GM12878 (cell line): ENCODE measurements around the gene THBS1.

ENCODE experiments used
- ATF7 ChIP-seq: fragments of 450-650 bp; IDR thresholded peaks from 2 replicates; pipeline ENCODE4 v1.6.1; 2016; ENCODE audit warnings: low read depth, mild to moderate bottlenecking
- GABPA ChIP-seq: IDR thresholded peaks from 2 replicates; pipeline ENCODE4 v1.6.1; 2014; ENCODE audit warnings: antibody characterized with exemption, low read depth, mild to moderate bottlenecking, inconsistent platforms
- JUND ChIP-seq: IDR thresholded peaks from 2 replicates; pipeline ENCODE4 v1.6.1; 2012; ENCODE audit warnings: low read depth, mild to moderate bottlenecking, low read length, improper control_type of control experiment, moderate library complexity
- RB1 ChIP-seq: fragments of 450-650 bp; formaldehyde crosslinking; IDR thresholded peaks from 2 replicates; pipeline ENCODE4 v1.6.1; 2017; ENCODE audit warnings: mild to moderate bottlenecking, borderline replicate concordance
- SP1 ChIP-seq: IDR thresholded peaks from one replicate; pipeline ENCODE4 v1.6.1; 2011; ENCODE audit warnings: low read depth, low read length
- SUPT20H ChIP-seq: IDR thresholded peaks from 2 replicates; pipeline ENCODE4 v1.6.1; 2011; ENCODE audit warnings: low read depth, mild to moderate bottlenecking, low read length, moderate library complexity, borderline replicate concordance; ENCODE audit not compliant: control insufficient read depth
- YY1 ChIP-seq: IDR thresholded peaks from 2 replicates; pipeline ENCODE4 v1.6.1; 2011; ENCODE audit warnings: low read depth, mild to moderate bottlenecking, low read length
- ZNF622 ChIP-seq: fragments of 450-650 bp; IDR thresholded peaks from 2 replicates; pipeline ENCODE4 v1.6.1; 2017; ENCODE audit warnings: mild to moderate bottlenecking, inconsistent platforms
- TF ChIP-seq, protein P1 (sequence below), 3 experiments: IDR thresholded peaks in 2 of 3; conservative IDR thresholded peaks in 1 of 3; 2 replicates each; pipeline ENCODE4 v1.5.1; 2011; ENCODE audit warnings: low read depth in 3 of 3, low read length in 3 of 3, mild to moderate bottlenecking in 3 of 3, control low read depth in 2 of 3, moderate library complexity in 2 of 3, inconsistent platforms in 1 of 3, mixed read lengths in 1 of 3; ENCODE audit not compliant: control insufficient read depth in 2 of 3, insufficient read depth in 1 of 3; ENCODE audit errors: extremely low read depth in 1 of 3
- TF ChIP-seq, protein P2 (sequence below): IDR thresholded peaks from 2 replicates; pipeline ENCODE4 v1.6.1; 2011; ENCODE audit warnings: low read depth, mild to moderate bottlenecking, low read length, moderate library complexity, borderline replicate concordance; ENCODE audit errors: extremely low read depth
- TF ChIP-seq, protein P3 (sequence below): fragments of 450-650 bp; IDR thresholded peaks from 2 replicates; pipeline ENCODE4 v1.6.1; 2018; ENCODE audit warnings: mild to moderate bottlenecking, low read depth, moderate library complexity; ENCODE audit not compliant: partially characterized antibody
- TF ChIP-seq, protein P4 (sequence below): IDR thresholded peaks from 2 replicates; pipeline ENCODE4 v1.6.1; 2012; ENCODE audit warnings: mild to moderate bottlenecking, low read depth, low read length
- TF ChIP-seq, protein P5 (sequence below): fragments of 450-650 bp; IDR thresholded peaks from 2 replicates; pipeline ENCODE4 v1.6.1; 2017; ENCODE audit warnings: mild to moderate bottlenecking

DNA sequence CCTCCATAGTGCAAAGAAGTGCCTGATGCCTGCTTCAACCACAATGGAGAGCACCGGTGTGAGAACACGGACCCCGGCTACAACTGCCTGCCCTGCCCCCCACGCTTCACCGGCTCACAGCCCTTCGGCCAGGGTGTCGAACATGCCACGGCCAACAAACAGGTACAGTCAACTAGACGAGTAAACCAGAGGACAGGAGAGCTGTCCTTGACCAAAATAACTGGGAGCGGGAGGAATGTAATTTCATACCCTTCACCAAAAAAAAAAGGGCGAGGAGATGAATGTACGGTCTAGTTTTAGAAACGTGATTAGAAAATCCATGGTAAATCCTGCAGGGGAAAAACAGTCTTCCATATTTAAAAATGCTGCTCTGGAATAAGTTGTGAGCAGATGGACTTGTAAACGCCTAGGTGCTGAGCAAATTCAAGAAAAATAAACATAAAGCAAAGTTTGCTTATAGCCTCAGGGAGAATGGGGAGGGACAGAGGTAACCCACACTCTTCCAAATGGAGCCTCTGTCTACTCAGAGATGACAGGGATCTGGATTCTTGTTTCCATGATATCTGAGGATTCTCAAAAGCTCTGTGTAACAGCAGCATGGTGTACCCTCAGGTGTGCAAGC lies 8.4 kb downstream of the THBS1 start:
- TF ChIP-seq SUPT20H: no peak
- TF ChIP-seq, protein P1, sequence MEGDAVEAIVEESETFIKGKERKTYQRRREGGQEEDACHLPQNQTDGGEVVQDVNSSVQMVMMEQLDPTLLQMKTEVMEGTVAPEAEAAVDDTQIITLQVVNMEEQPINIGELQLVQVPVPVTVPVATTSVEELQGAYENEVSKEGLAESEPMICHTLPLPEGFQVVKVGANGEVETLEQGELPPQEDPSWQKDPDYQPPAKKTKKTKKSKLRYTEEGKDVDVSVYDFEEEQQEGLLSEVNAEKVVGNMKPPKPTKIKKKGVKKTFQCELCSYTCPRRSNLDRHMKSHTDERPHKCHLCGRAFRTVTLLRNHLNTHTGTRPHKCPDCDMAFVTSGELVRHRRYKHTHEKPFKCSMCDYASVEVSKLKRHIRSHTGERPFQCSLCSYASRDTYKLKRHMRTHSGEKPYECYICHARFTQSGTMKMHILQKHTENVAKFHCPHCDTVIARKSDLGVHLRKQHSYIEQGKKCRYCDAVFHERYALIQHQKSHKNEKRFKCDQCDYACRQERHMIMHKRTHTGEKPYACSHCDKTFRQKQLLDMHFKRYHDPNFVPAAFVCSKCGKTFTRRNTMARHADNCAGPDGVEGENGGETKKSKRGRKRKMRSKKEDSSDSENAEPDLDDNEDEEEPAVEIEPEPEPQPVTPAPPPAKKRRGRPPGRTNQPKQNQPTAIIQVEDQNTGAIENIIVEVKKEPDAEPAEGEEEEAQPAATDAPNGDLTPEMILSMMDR (IDR thresholded peaks at IDR 0.05 in 2 of 3, conservative IDR thresholded peaks at IDR 0.05 in 1 of 3; ENCODE audit: control insufficient read depth in 2 of 3, extremely low read depth in 1 of 3, insufficient read depth in 1 of 3, low read depth in 3 of 3, low read length in 3 of 3): no peak
- TF ChIP-seq JUND: no peak
- TF ChIP-seq, protein P2, sequence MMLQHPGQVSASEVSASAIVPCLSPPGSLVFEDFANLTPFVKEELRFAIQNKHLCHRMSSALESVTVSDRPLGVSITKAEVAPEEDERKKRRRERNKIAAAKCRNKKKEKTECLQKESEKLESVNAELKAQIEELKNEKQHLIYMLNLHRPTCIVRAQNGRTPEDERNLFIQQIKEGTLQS: no peak
- no peak for TF ChIP-seq ZNF622
- TF ChIP-seq ATF7: no peak
- TF ChIP-seq SP1: no peak
- no peak for TF ChIP-seq YY1
- no peak for TF ChIP-seq GABPA
- TF ChIP-seq, protein P3, sequence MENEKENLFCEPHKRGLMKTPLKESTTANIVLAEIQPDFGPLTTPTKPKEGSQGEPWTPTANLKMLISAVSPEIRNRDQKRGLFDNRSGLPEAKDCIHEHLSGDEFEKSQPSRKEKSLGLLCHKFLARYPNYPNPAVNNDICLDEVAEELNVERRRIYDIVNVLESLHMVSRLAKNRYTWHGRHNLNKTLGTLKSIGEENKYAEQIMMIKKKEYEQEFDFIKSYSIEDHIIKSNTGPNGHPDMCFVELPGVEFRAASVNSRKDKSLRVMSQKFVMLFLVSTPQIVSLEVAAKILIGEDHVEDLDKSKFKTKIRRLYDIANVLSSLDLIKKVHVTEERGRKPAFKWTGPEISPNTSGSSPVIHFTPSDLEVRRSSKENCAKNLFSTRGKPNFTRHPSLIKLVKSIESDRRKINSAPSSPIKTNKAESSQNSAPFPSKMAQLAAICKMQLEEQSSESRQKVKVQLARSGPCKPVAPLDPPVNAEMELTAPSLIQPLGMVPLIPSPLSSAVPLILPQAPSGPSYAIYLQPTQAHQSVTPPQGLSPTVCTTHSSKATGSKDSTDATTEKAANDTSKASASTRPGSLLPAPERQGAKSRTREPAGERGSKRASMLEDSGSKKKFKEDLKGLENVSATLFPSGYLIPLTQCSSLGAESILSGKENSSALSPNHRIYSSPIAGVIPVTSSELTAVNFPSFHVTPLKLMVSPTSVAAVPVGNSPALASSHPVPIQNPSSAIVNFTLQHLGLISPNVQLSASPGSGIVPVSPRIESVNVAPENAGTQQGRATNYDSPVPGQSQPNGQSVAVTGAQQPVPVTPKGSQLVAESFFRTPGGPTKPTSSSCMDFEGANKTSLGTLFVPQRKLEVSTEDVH: no peak
- TF ChIP-seq RB1: no peak
- TF ChIP-seq, protein P4, sequence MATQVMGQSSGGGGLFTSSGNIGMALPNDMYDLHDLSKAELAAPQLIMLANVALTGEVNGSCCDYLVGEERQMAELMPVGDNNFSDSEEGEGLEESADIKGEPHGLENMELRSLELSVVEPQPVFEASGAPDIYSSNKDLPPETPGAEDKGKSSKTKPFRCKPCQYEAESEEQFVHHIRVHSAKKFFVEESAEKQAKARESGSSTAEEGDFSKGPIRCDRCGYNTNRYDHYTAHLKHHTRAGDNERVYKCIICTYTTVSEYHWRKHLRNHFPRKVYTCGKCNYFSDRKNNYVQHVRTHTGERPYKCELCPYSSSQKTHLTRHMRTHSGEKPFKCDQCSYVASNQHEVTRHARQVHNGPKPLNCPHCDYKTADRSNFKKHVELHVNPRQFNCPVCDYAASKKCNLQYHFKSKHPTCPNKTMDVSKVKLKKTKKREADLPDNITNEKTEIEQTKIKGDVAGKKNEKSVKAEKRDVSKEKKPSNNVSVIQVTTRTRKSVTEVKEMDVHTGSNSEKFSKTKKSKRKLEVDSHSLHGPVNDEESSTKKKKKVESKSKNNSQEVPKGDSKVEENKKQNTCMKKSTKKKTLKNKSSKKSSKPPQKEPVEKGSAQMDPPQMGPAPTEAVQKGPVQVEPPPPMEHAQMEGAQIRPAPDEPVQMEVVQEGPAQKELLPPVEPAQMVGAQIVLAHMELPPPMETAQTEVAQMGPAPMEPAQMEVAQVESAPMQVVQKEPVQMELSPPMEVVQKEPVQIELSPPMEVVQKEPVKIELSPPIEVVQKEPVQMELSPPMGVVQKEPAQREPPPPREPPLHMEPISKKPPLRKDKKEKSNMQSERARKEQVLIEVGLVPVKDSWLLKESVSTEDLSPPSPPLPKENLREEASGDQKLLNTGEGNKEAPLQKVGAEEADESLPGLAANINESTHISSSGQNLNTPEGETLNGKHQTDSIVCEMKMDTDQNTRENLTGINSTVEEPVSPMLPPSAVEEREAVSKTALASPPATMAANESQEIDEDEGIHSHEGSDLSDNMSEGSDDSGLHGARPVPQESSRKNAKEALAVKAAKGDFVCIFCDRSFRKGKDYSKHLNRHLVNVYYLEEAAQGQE: no peak
- TF ChIP-seq, protein P5, sequence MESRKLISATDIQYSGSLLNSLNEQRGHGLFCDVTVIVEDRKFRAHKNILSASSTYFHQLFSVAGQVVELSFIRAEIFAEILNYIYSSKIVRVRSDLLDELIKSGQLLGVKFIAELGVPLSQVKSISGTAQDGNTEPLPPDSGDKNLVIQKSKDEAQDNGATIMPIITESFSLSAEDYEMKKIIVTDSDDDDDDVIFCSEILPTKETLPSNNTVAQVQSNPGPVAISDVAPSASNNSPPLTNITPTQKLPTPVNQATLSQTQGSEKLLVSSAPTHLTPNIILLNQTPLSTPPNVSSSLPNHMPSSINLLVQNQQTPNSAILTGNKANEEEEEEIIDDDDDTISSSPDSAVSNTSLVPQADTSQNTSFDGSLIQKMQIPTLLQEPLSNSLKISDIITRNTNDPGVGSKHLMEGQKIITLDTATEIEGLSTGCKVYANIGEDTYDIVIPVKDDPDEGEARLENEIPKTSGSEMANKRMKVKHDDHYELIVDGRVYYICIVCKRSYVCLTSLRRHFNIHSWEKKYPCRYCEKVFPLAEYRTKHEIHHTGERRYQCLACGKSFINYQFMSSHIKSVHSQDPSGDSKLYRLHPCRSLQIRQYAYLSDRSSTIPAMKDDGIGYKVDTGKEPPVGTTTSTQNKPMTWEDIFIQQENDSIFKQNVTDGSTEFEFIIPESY: no peak
